HG02798 (cell line): Measurements from ENCODE around the gene GGT5.

Source experiments
- ATAC-seq: cut with Tn5 transposase; IDR thresholded peaks from one replicate; pipeline ENCODE4 v1.9.1; 2021; ENCODE audit warnings: mild to moderate bottlenecking; ENCODE audit not compliant: unreplicated experiment, poor library complexity

The GGT5 gene

DNA sequence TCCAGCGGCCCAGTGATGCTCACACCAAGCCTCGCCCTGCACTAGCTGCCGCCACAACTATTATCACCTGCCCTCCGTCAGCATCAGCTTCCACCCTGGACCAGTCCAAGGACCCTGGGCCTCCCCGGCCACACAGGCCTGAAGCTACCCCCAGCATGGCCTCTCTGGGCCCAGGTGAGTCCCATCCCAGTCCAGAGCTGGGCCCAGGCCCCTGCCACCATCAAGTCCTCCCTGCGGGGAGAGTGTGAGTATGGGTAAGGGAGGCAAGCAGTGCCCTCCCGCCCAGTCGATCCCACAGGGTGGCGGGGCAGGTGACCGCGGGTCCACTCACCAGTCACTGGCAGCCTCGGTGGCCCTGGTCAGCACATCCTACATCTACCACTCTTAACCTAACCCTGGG lies 73.1 kb downstream of the GGT5 start:
- no peak for ATAC-seq

- ATAC-seq: no peak
Observed at GRCh38 chr22:24170632-24171031, 74.2 kb downstream of the GGT5 start.

DNA sequence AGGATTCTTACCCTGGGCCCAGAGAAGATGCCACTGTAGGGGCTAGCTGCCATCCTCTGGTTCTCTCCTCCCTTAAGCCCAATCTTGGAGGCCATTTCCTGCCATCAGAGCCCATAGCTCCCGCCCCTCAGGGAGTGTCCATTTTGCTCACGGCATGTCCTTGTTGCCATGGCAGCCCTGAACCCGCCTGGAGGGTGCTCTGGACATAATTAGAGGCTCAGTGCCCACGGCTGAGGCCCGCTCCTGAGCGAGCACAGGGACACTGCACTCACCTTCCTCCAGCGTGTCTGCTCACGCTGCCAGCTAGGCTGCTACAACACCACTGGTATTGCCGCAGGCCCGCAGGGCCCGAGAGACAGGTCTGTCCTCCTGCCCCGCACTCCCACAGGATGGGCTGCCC lies 74.7 kb downstream of the GGT5 start:
- ATAC-seq: no peak
